Measurements from ENCODE around the gene SPACA6. TPM values are rescaled to one million over a fixed set of nuclear protein-coding genes. Genes with fewer than 3 reads are reported as not detected.
A peak's percentile ranks its signal among the peaks of the same experiment; 100 is the strongest.

SPACA6 gene
- total RNA-seq, 1 experiment from 2014 or later = 30.3 TPM

DNA sequence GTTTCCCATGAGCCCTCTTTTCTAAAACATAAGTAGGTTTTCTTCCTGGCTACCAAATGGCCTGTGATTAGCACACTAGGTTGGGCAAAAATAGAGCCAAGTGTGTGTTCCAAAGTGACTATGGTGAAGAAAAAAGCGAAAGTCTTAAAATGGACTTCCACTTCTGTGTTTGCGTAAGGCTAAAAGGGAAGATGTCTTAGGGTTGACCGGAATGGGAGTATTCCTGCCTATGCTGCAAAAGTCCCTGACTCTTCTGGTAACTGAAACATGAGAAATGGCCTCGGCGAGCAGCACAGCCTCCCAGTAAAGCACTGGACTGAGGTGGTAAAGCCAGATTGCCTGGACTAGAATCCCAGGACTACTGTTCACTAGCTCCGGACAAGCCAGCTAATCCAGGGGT, 61.0 kb downstream of the SPACA6 start:
- intact Hi-C loops (cut with micrococcal nuclease; ENCODE audit: unreplicated experiment) = no loop called here
- BruUV-seq (replicated peaks) = no TSS peak
- Mint-ChIP-seq H3K27me3 (ENCODE audit: unreplicated experiment) (no peaks in the 10 kb centered on the region), H3K4me1 (ENCODE audit: low read depth, unreplicated experiment) (no peaks in the 10 kb centered on the region), H3K4me3 (ENCODE audit: low read depth, unreplicated experiment) (no peak overlapping the region), H3K9me3 (ENCODE audit: low read depth, unreplicated experiment) (peaks cover 16% of the 10 kb centered on the region), H3K36me3 (ENCODE audit: insufficient read depth, unreplicated experiment) (no peaks in the 10 kb centered on the region), H3K27ac (ENCODE audit: unreplicated experiment) (no peak overlapping the region)
- CTCF ChIA-PET = no interaction called here
- no peak for DNase-seq
- TF ChIP-seq, protein P1, sequence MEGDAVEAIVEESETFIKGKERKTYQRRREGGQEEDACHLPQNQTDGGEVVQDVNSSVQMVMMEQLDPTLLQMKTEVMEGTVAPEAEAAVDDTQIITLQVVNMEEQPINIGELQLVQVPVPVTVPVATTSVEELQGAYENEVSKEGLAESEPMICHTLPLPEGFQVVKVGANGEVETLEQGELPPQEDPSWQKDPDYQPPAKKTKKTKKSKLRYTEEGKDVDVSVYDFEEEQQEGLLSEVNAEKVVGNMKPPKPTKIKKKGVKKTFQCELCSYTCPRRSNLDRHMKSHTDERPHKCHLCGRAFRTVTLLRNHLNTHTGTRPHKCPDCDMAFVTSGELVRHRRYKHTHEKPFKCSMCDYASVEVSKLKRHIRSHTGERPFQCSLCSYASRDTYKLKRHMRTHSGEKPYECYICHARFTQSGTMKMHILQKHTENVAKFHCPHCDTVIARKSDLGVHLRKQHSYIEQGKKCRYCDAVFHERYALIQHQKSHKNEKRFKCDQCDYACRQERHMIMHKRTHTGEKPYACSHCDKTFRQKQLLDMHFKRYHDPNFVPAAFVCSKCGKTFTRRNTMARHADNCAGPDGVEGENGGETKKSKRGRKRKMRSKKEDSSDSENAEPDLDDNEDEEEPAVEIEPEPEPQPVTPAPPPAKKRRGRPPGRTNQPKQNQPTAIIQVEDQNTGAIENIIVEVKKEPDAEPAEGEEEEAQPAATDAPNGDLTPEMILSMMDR (IDR thresholded peaks at IDR 0.05; ENCODE audit: unreplicated experiment) = no peak

DNA sequence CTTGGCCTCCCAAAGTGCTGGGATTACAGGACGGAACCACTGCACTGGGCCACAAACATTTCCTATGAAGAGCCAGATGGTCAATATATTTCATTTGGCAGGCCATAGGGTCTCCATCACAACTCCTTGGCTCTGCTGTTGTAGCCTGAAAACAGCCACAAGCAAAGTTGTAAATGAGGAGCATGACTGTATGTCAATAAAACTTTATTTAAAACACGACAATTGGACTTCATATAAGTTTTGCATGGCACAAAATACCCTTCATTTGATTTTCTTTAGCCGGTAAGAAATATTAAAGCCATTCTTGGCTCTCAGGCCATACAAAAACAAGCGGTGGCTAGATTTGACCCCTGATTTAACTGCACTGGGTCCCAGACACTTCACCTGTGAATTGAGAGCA, 61.6 kb downstream of the SPACA6 start:
- CTCF ChIA-PET = no interaction called here
- Mint-ChIP-seq H3K27me3 (ENCODE audit: unreplicated experiment) (no peaks in the 10 kb centered on the region), H3K9me3 (ENCODE audit: low read depth, unreplicated experiment) (peaks cover 13% of the 10 kb centered on the region), H3K4me1 (ENCODE audit: low read depth, unreplicated experiment) (no peaks in the 10 kb centered on the region), H3K36me3 (ENCODE audit: insufficient read depth, unreplicated experiment) (no peaks in the 10 kb centered on the region), H3K27ac (ENCODE audit: unreplicated experiment) (no peak overlapping the region), H3K4me3 (ENCODE audit: low read depth, unreplicated experiment) (no peak overlapping the region)
- TF ChIP-seq, protein P1 (IDR thresholded peaks at IDR 0.05; ENCODE audit: unreplicated experiment) = no peak
- DNase-seq = no peak
- no TSS peak for BruUV-seq (replicated peaks)
- intact Hi-C loops (cut with micrococcal nuclease; ENCODE audit: unreplicated experiment) = no loop called here

Small RNAs within 50 kb of the gene (microRNA-seq; reads per million reads assigned to microRNA genes)
- gene MIR125A = 4,232 reads per million, percentile 91 among the genes with 10 or more reads in this experiment
- 14,472 reads per million, percentile 96 among the genes with 10 or more reads in this experiment for gene MIR99B
- 10,668 reads per million, percentile 95 among the genes with 10 or more reads in this experiment for gene MIRLET7E

Other genes starting within 250 kb of the SPACA6 start
- gene SIGLEC8, start 234.9 kb upstream of the SPACA6 start, total RNA-seq (2022) = not detected in 2 replicates
- not detected in 2 replicates for gene CEACAM18, start 214.8 kb upstream of the SPACA6 start, total RNA-seq (2022)
- not detected in 2 replicates for gene SIGLEC12, start 191.5 kb upstream of the SPACA6 start, total RNA-seq (2022)
- gene SIGLEC6, start 161.7 kb upstream of the SPACA6 start, total RNA-seq (2022) = not detected in 2 replicates
- gene ZNF175, start 122.0 kb upstream of the SPACA6 start, total RNA-seq (2022) = 10.2 and 16.1 TPM in 2 replicates
- not detected in 2 replicates for gene SIGLEC5, start 62.9 kb upstream of the SPACA6 start, total RNA-seq (2022)
- not detected in 2 replicates for gene SIGLEC14, start 46.5 kb upstream of the SPACA6 start, total RNA-seq (2022)
- not detected in 2 replicates for gene HAS1, start 30.7 kb downstream of the SPACA6 start, total RNA-seq (2022)
- not detected in 2 replicates for gene FPR1, start 58.5 kb downstream of the SPACA6 start, total RNA-seq (2022)
- gene FPR2, start 67.8 kb downstream of the SPACA6 start, total RNA-seq (2022) = not detected in 2 replicates
- not detected in 2 replicates for gene FPR3, start 101.8 kb downstream of the SPACA6 start, total RNA-seq (2022)
- gene ZNF577, start 194.6 kb downstream of the SPACA6 start, total RNA-seq (2022) = 15.0 and 16.1 TPM in 2 replicates
- gene ZNF649, start 211.7 kb downstream of the SPACA6 start, total RNA-seq (2022) = 14.6 and 15.5 TPM in 2 replicates
- gene ZNF613, start 234.1 kb downstream of the SPACA6 start, total RNA-seq (2022) = 7.2 and 9.3 TPM in 2 replicates